HG03097 (cell line): Measurements from ENCODE around the gene PLEKHA3.
"Not testable (repeated sequence)": the region's sequence is repeated elsewhere in the genome, so short reads cannot be mapped to it uniquely, and the experiment has no call there.

Experiments
- ATAC-seq: cut with Tn5 transposase; IDR thresholded peaks from one replicate; pipeline ENCODE4 v1.9.1; 2021; ENCODE audit not compliant: unreplicated experiment, low FRiP score

PLEKHA3 gene

GRCh38 chr2:178522950-178523595 lies 42.8 kb downstream of the PLEKHA3 start:
- ATAC-seq = peak; percentile 68

GRCh38 chr2:178523596-178524134 lies 43.4 kb downstream of the PLEKHA3 start:
- ATAC-seq = peak; percentile 10

- ATAC-seq = not testable (repeated sequence)
Observed at GRCh38 chr2:178525010-178525409, 44.8 kb downstream of the PLEKHA3 start.

- not testable (repeated sequence) for ATAC-seq
Observed at GRCh38 chr2:178525460-178525859, 45.2 kb downstream of the PLEKHA3 start.

- no peak for ATAC-seq
Observed at GRCh38 chr2:178526256-178526655, 46.0 kb downstream of the PLEKHA3 start.

- no peak for ATAC-seq
Observed at GRCh38 chr2:178527592-178527991, 47.3 kb downstream of the PLEKHA3 start.

- no peak for ATAC-seq
Observed at GRCh38 chr2:178528647-178529046, 48.4 kb downstream of the PLEKHA3 start.

- ATAC-seq = no peak
Observed at GRCh38 chr2:178529194-178529593, 48.9 kb downstream of the PLEKHA3 start.

GRCh38 chr2:178530131-178530530 lies 49.9 kb downstream of the PLEKHA3 start:
- ATAC-seq = no peak

GRCh38 chr2:178530625-178531142 lies 50.4 kb downstream of the PLEKHA3 start:
- peak; percentile 94 for ATAC-seq

GRCh38 chr2:178531168-178531567 lies 50.9 kb downstream of the PLEKHA3 start:
- no peak for ATAC-seq

- ATAC-seq = no peak
Observed at GRCh38 chr2:178536037-178536436, 55.8 kb downstream of the PLEKHA3 start.

- ATAC-seq = no peak
Observed at GRCh38 chr2:178542161-178542560, 61.9 kb downstream of the PLEKHA3 start.

GRCh38 chr2:178542569-178542968 lies 62.3 kb downstream of the PLEKHA3 start:
- no peak for ATAC-seq

GRCh38 chr2:178550352-178550751 lies 70.1 kb downstream of the PLEKHA3 start:
- no peak for ATAC-seq

GRCh38 chr2:178553047-178553446 lies 72.8 kb downstream of the PLEKHA3 start:
- no peak for ATAC-seq
